ENCODE results near the gene ZNF521.
A peak's percentile ranks its signal among the peaks of the same experiment; 100 is the strongest.

Gene ZNF521

GRCh38 chr18:25349926-25350487 lies 2.0 kb downstream of the ZNF521 start:
- Histone ChIP-seq H4K12ac (ENCODE audit: low read depth, low read length) (no peak overlapping the region), H3K14ac (ENCODE audit: low read length) (peak overlapping the region; percentile 67), H3K4ac (ENCODE audit: low read depth, low read length) (peak overlapping the region; percentile 93), H3K27ac (ENCODE audit: low read depth, low read length) (peak overlapping the region; percentile 99), H4K91ac (ENCODE audit: low read depth, low read length) (peak overlapping the region; percentile 69), H2AK5ac (ENCODE audit: low read length) (no peak overlapping the region), H2AFZ (ENCODE audit: insufficient read depth, low read length, poor library complexity) (no peak overlapping the region), H3K23ac (ENCODE audit: low read length) (no peak overlapping the region), H3K79me1 (ENCODE audit: low read length) (peaks cover 26% of the 10 kb centered on the region), H3K9ac (ENCODE audit: low read length) (peak overlapping the region; percentile 99), H3K4me2 (ENCODE audit: low read length) (peak overlapping the region; percentile 86), H3K4me3 (ENCODE audit: low read depth, low read length) (peak overlapping the region; percentile 90), H3K27me3 (ENCODE audit: insufficient read depth, low read length) (peaks cover 10% of the 10 kb centered on the region), H3K4me1 (ENCODE audit: control insufficient read depth in 1 of 2, insufficient read depth in 2 of 2, low read length in 2 of 2) (no peaks in the 10 kb centered on the region), H3K9me3 (ENCODE audit: insufficient read depth, low read depth, low read length) (no peaks in the 10 kb centered on the region), H2BK120ac (ENCODE audit: insufficient read depth, low read length, poor library complexity) (peak overlapping the region; percentile 35), H3K79me2 (ENCODE audit: control insufficient read depth, insufficient read depth, low read length, poor library complexity) (peaks cover 23% of the 10 kb centered on the region), H2BK5ac (ENCODE audit: low read depth, low read length, poor library complexity) (peak overlapping the region; percentile 45), H3K18ac (ENCODE audit: low read length) (peak overlapping the region; percentile 81), H4K8ac (ENCODE audit: low read depth, low read length) (peak overlapping the region; percentile 74), H2BK12ac (ENCODE audit: low read length) (no peak overlapping the region), H3K36me3 (ENCODE audit: control insufficient read depth in 1 of 2, insufficient read depth in 2 of 2, low read length in 2 of 2) (peaks cover 0 to 1% of the 10 kb centered on the region in 2 experiments)
- no peak for DNase-seq
- WGBS (ENCODE audit: extremely low coverage, insufficient coverage, insufficient read length): no CpG with 5 or more reads among the region's 64 CpGs

GRCh38 chr18:25349131-25349925 lies 2.6 kb downstream of the ZNF521 start:
- Histone ChIP-seq H3K23ac (ENCODE audit: low read length) (no peak overlapping the region), H3K27me3 (ENCODE audit: insufficient read depth, low read length) (peaks cover 10% of the 10 kb centered on the region), H2AFZ (ENCODE audit: insufficient read depth, low read length, poor library complexity) (no peak overlapping the region), H2AK5ac (ENCODE audit: low read length) (no peak overlapping the region), H3K79me1 (ENCODE audit: low read length) (peaks cover 26% of the 10 kb centered on the region), H2BK5ac (ENCODE audit: low read depth, low read length, poor library complexity) (peak overlapping the region; percentile 45), H3K18ac (ENCODE audit: low read length) (peak overlapping the region; percentile 5), H3K36me3 (ENCODE audit: control insufficient read depth in 1 of 2, insufficient read depth in 2 of 2, low read length in 2 of 2) (peaks cover 0 to 1% of the 10 kb centered on the region in 2 experiments), H3K4ac (ENCODE audit: low read depth, low read length) (peak overlapping the region; percentile 94), H3K4me3 (ENCODE audit: low read depth, low read length) (peak overlapping the region; percentile 90), H2BK12ac (ENCODE audit: low read length) (no peak overlapping the region), H4K8ac (ENCODE audit: low read depth, low read length) (peak overlapping the region; percentile 26), H3K14ac (ENCODE audit: low read length) (peak overlapping the region; percentile 55), H4K12ac (ENCODE audit: low read depth, low read length) (peak overlapping the region; percentile 51), H3K4me2 (ENCODE audit: low read length) (peak overlapping the region; percentile 86), H3K79me2 (ENCODE audit: control insufficient read depth, insufficient read depth, low read length, poor library complexity) (peaks cover 23% of the 10 kb centered on the region), H3K27ac (ENCODE audit: low read depth, low read length) (peak overlapping the region; percentile 99), H3K9me3 (ENCODE audit: insufficient read depth, low read depth, low read length) (no peaks in the 10 kb centered on the region), H4K91ac (ENCODE audit: low read depth, low read length) (peak overlapping the region; percentile 69), H3K9ac (ENCODE audit: low read length) (peak overlapping the region; percentile 99), H2BK120ac (ENCODE audit: insufficient read depth, low read length, poor library complexity) (peak overlapping the region; percentile 30), H3K4me1 (ENCODE audit: control insufficient read depth in 1 of 2, insufficient read depth in 2 of 2, low read length in 2 of 2) (no peaks in the 10 kb centered on the region)
- no CpG with 5 or more reads among the region's 78 CpGs for WGBS (ENCODE audit: extremely low coverage, insufficient coverage, insufficient read length)
- DNase-seq: no peak

GRCh38 chr18:25348386-25349130 lies 3.4 kb downstream of the ZNF521 start:
- Histone ChIP-seq H3K79me2 (ENCODE audit: control insufficient read depth, insufficient read depth, low read length, poor library complexity) (peaks cover 23% of the 10 kb centered on the region), H2BK120ac (ENCODE audit: insufficient read depth, low read length, poor library complexity) (peak overlapping the region; percentile 30), H3K9ac (ENCODE audit: low read length) (peak overlapping the region; percentile 99), H4K12ac (ENCODE audit: low read depth, low read length) (no peak overlapping the region), H4K8ac (ENCODE audit: low read depth, low read length) (no peak overlapping the region), H3K36me3 (ENCODE audit: control insufficient read depth in 1 of 2, insufficient read depth in 2 of 2, low read length in 2 of 2) (peaks cover 0 to 1% of the 10 kb centered on the region in 2 experiments), H3K9me3 (ENCODE audit: insufficient read depth, low read depth, low read length) (no peaks in the 10 kb centered on the region), H3K4ac (ENCODE audit: low read depth, low read length) (peak overlapping the region; percentile 87), H3K27me3 (ENCODE audit: insufficient read depth, low read length) (peaks cover 10% of the 10 kb centered on the region), H3K79me1 (ENCODE audit: low read length) (peaks cover 26% of the 10 kb centered on the region), H3K18ac (ENCODE audit: low read length) (no peak overlapping the region), H3K4me2 (ENCODE audit: low read length) (peak overlapping the region; percentile 86), H2AK5ac (ENCODE audit: low read length) (no peak overlapping the region), H3K4me1 (ENCODE audit: control insufficient read depth in 1 of 2, insufficient read depth in 2 of 2, low read length in 2 of 2) (no peaks in the 10 kb centered on the region), H3K4me3 (ENCODE audit: low read depth, low read length) (peak overlapping the region; percentile 90), H2BK12ac (ENCODE audit: low read length) (no peak overlapping the region), H2BK5ac (ENCODE audit: low read depth, low read length, poor library complexity) (peak overlapping the region; percentile 28), H2AFZ (ENCODE audit: insufficient read depth, low read length, poor library complexity) (no peak overlapping the region), H4K91ac (ENCODE audit: low read depth, low read length) (no peak overlapping the region), H3K23ac (ENCODE audit: low read length) (no peak overlapping the region), H3K27ac (ENCODE audit: low read depth, low read length) (no peak overlapping the region), H3K14ac (ENCODE audit: low read length) (peak overlapping the region; percentile 74)
- WGBS (ENCODE audit: extremely low coverage, insufficient coverage, insufficient read length): no CpG with 5 or more reads among the region's 17 CpGs
- DNase-seq: no peak

GRCh38 chr18:25346561-25346960 lies 5.4 kb downstream of the ZNF521 start:
- H3K27ac ChIP-seq (ENCODE audit: low read depth, low read length): no peak overlapping the region
- H3K36me3 ChIP-seq (ENCODE audit: control insufficient read depth in 1 of 2, insufficient read depth in 2 of 2, low read length in 2 of 2): peaks cover 0 to 1% of the 10 kb centered on the region in 2 experiments
- no peak overlapping the region for H2BK12ac ChIP-seq (ENCODE audit: low read length)
- H3K79me2 ChIP-seq (ENCODE audit: control insufficient read depth, insufficient read depth, low read length, poor library complexity): peaks cover 20% of the 10 kb centered on the region
- H3K27me3 ChIP-seq (ENCODE audit: insufficient read depth, low read length): peaks cover 10% of the 10 kb centered on the region
- peaks cover 22% of the 10 kb centered on the region for H3K79me1 ChIP-seq (ENCODE audit: low read length)
- H2AK5ac ChIP-seq (ENCODE audit: low read length): no peak overlapping the region
- no peak for DNase-seq
- H4K91ac ChIP-seq (ENCODE audit: low read depth, low read length): no peak overlapping the region
- H2BK5ac ChIP-seq (ENCODE audit: low read depth, low read length, poor library complexity): no peak overlapping the region
- H3K18ac ChIP-seq (ENCODE audit: low read length): no peak overlapping the region
- H2BK120ac ChIP-seq (ENCODE audit: insufficient read depth, low read length, poor library complexity): no peak overlapping the region
- no peak overlapping the region for H3K4me3 ChIP-seq (ENCODE audit: low read depth, low read length)
- H4K12ac ChIP-seq (ENCODE audit: low read depth, low read length): no peak overlapping the region
- H3K4me1 ChIP-seq (ENCODE audit: control insufficient read depth in 1 of 2, insufficient read depth in 2 of 2, low read length in 2 of 2): no peaks in the 10 kb centered on the region
- no peak overlapping the region for H3K14ac ChIP-seq (ENCODE audit: low read length)
- no peak overlapping the region for H3K4me2 ChIP-seq (ENCODE audit: low read length)
- H3K4ac ChIP-seq (ENCODE audit: low read depth, low read length): no peak overlapping the region
- no peak overlapping the region for H3K23ac ChIP-seq (ENCODE audit: low read length)
- no peaks in the 10 kb centered on the region for H3K9me3 ChIP-seq (ENCODE audit: insufficient read depth, low read depth, low read length)
- no peak overlapping the region for H2AFZ ChIP-seq (ENCODE audit: insufficient read depth, low read length, poor library complexity)
- no peak overlapping the region for H4K8ac ChIP-seq (ENCODE audit: low read depth, low read length)
- WGBS (ENCODE audit: extremely low coverage, insufficient coverage, insufficient read length): no CpG with 5 or more reads among the region's 1 CpG
- no peak overlapping the region for H3K9ac ChIP-seq (ENCODE audit: low read length)
